ENCODE measurements around the gene PLEKHM2.

The PLEKHM2 gene

DNA sequence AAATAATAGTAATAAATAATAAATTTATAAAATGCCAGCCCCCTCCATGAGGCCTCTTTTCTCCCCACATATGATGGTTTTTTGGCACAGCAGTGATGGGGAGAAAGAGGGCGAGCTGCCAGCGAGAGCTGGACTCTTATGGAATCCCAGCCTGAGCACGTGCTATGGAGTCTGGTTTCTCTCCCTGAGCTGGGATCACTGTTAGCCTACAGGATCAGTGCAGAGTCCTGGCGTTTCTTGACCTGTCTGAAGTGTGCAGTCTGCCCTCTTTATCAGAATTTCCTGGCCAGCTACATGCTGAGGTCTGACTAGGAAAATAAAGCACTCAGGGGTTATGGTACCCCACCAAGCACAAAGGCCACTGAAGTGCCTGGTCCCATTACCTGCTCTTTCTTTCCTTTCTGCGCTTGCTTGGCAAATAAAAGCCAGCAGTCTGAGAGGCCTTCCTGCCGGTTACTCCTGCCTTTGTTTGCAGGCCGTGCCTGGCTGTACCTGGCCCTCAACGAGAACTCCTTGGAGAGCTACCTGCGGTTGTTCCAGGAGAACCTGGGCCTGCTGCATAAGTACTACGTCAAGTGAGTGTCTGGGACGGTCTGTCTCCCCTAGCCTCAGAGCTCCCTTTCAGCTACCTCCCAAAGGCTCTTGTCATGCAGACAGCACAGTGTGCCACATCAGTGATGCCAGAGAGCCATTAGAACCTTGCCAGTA lies 33.5 kb downstream of the PLEKHM2 start:
- TF ChIP-seq CTCF (IDR thresholded peaks at IDR 0.05; ENCODE audit: low read depth, low read length): no peak
- no peak overlapping the region for H3K4me3 ChIP-seq (replicated peaks in 1 of 2; ENCODE audit: low read depth in 2 of 2, low read length in 2 of 2)
- DNase-seq (ENCODE audit: low read depth in 2 of 2): peak in 1 of 2 donors; percentile 35

GRCh38 chr1:15718199-15718601 lies 34.1 kb downstream of the PLEKHM2 start:
- TF ChIP-seq CTCF (IDR thresholded peaks at IDR 0.05; ENCODE audit: low read depth, low read length): no peak
- DNase-seq (ENCODE audit: low read depth in 2 of 2): no peak
- no peak overlapping the region for H3K4me3 ChIP-seq (replicated peaks in 1 of 2; ENCODE audit: low read depth in 2 of 2, low read length in 2 of 2)

GRCh38 chr1:15719381-15720120 lies 35.4 kb downstream of the PLEKHM2 start:
- no peak for DNase-seq (ENCODE audit: low read depth in 2 of 2)
- no peak for TF ChIP-seq CTCF (IDR thresholded peaks at IDR 0.05; ENCODE audit: low read depth, low read length)
- H3K4me3 ChIP-seq (replicated peaks in 1 of 2; ENCODE audit: low read depth in 2 of 2, low read length in 2 of 2): no peak overlapping the region

- H3K4me3 ChIP-seq (replicated peaks in 1 of 2; ENCODE audit: low read depth in 2 of 2, low read length in 2 of 2): no peak overlapping the region
- DNase-seq (ENCODE audit: low read depth in 2 of 2): no peak
- no peak for TF ChIP-seq CTCF (IDR thresholded peaks at IDR 0.05; ENCODE audit: low read depth, low read length)
These were observed 36.7 kb downstream of the PLEKHM2 start for GRCh38 chr1:15720861-15721260.

DNA sequence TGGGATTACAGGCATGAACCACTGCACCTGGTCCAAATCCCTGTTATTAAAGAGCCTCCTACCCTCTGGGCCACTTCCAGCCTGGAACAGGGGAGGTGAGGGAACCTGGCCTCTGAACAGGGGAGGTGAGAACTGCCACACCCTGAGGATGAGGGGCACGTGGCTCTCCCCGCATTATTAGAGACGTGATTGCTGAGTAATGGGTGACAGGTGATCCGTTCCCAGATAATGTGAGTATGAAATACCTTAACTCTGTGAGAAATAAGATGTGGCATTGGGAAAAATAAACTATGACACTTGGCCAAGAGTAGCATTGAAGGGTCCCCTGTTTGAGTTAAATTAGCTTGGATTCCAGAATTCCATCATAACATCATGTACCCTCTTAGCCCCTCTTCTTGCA lies 38.3 kb downstream of the PLEKHM2 start:
- no peak for DNase-seq (ENCODE audit: low read depth in 2 of 2)
- TF ChIP-seq CTCF (IDR thresholded peaks at IDR 0.05; ENCODE audit: low read depth, low read length): no peak
- no peak overlapping the region for H3K4me3 ChIP-seq (replicated peaks in 1 of 2; ENCODE audit: low read depth in 2 of 2, low read length in 2 of 2)

- no peak overlapping the region for H3K4me3 ChIP-seq (replicated peaks in 1 of 2; ENCODE audit: low read depth in 2 of 2, low read length in 2 of 2)
- DNase-seq (ENCODE audit: low read depth in 2 of 2): no peak
- TF ChIP-seq CTCF (IDR thresholded peaks at IDR 0.05; ENCODE audit: low read depth, low read length): no peak
These were observed 38.9 kb downstream of the PLEKHM2 start for GRCh38 chr1:15722836-15723532.
